Suprapubic skin (tissue), 4 donors: ENCODE measurements around the gene PRELID1. TPM values are rescaled to one million over a fixed set of nuclear protein-coding genes. Genes with fewer than 3 reads are reported as not detected.
"Not testable (repeated sequence)": the region's sequence is repeated elsewhere in the genome, so short reads cannot be mapped to it uniquely, and the experiment has no call there.

ENCODE experiments used
- DNase-seq, 2 donors: peaks; one replicate each; pipeline ENCODE4 v3.0.0-alpha.2; 2019; ENCODE audit warnings: low spot score in 2 of 2
- H3K27ac ChIP-seq: fragments of 200-600 bp; sonication (generic); one replicate; pipeline ENCODE4 v1.5.1; 2019
- H3K27me3 ChIP-seq: fragments of 200-600 bp; sonication (generic); one replicate; pipeline ENCODE4 v1.5.1; 2019
- H3K36me3 ChIP-seq: fragments of 200-600 bp; sonication (generic); one replicate; pipeline ENCODE4 v1.5.1; 2019
- H3K4me1 ChIP-seq: fragments of 200-600 bp; sonication (generic); one replicate; pipeline ENCODE4 v1.5.1; 2019
- H3K4me3 ChIP-seq: fragments of 200-600 bp; sonication (generic); one replicate; pipeline ENCODE4 v1.5.1; 2019; ENCODE audit warnings: mild to moderate bottlenecking
- H3K9me3 ChIP-seq: fragments of 200-600 bp; sonication (generic); one replicate; pipeline ENCODE4 v1.5.1; 2019
- EP300 ChIP-seq: sonication (generic); formaldehyde crosslinking; IDR thresholded peaks from one replicate; pipeline ENCODE4 v1.6.1; 2017; ENCODE audit warnings: antibody characterized with exemption
- POLR2A ChIP-seq, 2 donors: fragments of 450-650 bp; IDR thresholded peaks; one replicate each; pipeline ENCODE4 v1.6.1; 2017; ENCODE audit warnings: antibody characterized with exemption in 2 of 2, mild to moderate bottlenecking in 2 of 2, moderate library complexity in 2 of 2
- POLR2AphosphoS5 ChIP-seq, 3 donors: sonication (generic); formaldehyde crosslinking; IDR thresholded peaks; one replicate each; pipeline ENCODE4 v1.6.1; 2017; ENCODE audit warnings: antibody characterized with exemption in 3 of 3
- WGBS: methylation state at CpG from one replicate; pipeline ENCODE4 v1.1.5; 2018; 5-methylcytosine and 5-hydroxymethylcytosine counted together
- total RNA-seq, 4 donors: library from RNA; depleted of rRNA; stranded (reverse); fragments of >200 nt; gene quantifications; one replicate each; pipeline ENCODE4 v1.1.0, GENCODE V29; 2016
- TF ChIP-seq, protein P1 (sequence below), 2 donors: fragments of 200-600 bp in 1 of 2; fragments of 450-650 bp in 1 of 2; sonication (generic) in 1 of 2; IDR thresholded peaks; one replicate each; pipeline ENCODE4 v1.5.1; 2016 to 2019; ENCODE audit warnings: antibody characterized with exemption in 2 of 2, mild to moderate bottlenecking in 1 of 2, moderate library complexity in 1 of 2

The PRELID1 gene
- total RNA-seq, 4 donors from 2014 or later = 54.2 to 90.1 (median 62.1) TPM

DNA sequence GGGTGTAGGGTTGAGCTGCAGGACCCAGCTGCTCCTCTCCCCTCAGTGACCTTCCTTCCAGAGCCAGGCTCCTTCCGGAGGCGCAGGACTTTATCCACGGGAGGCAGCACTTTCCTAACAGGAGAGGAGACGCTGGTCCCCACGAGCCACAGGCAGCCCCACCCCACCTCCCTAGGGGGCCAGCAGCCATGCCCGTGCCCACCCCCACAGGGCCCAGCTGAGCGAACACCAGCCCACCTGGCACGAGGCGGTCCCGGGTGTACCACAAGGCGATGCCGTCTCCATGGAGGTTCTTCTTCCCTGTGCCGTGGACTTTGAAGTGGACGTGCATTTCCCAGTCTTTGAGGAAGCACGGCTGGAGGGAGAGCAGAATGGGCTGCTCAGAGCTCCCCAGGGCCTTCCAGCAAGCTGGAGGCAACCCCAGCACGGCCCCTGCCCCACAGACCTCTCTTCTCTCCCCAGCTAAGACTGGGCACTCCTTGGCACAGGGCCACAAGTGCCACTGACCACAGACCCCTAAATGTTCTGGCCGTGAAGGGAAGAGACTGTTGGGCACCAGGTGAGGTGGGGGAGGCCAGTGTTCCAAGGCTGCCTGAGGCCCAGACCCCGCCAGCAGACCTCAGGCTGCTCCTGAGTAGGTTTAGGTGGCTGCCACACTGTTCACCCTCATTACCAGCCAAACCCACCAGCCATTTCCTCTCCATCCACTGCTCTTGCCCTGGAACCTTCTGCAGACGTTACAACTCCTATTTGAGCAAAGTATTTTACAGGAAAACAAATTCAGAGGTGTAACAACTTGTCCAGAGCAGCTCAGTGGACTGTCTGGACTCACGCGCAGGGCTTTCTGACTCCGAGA lies 34.9 kb downstream of the PRELID1 start:
- Histone ChIP-seq H3K4me1 (no peaks in the 10 kb centered on the region), H3K9me3 (no peaks in the 10 kb centered on the region), H3K36me3 (peaks cover 84% of the 10 kb centered on the region), H3K4me3 (no peak overlapping the region), H3K27ac (no peak overlapping the region), H3K27me3 (no peaks in the 10 kb centered on the region)
- 88% methylated on average over 15 of the region's 22 CpGs for WGBS
- TF ChIP-seq, protein P1, sequence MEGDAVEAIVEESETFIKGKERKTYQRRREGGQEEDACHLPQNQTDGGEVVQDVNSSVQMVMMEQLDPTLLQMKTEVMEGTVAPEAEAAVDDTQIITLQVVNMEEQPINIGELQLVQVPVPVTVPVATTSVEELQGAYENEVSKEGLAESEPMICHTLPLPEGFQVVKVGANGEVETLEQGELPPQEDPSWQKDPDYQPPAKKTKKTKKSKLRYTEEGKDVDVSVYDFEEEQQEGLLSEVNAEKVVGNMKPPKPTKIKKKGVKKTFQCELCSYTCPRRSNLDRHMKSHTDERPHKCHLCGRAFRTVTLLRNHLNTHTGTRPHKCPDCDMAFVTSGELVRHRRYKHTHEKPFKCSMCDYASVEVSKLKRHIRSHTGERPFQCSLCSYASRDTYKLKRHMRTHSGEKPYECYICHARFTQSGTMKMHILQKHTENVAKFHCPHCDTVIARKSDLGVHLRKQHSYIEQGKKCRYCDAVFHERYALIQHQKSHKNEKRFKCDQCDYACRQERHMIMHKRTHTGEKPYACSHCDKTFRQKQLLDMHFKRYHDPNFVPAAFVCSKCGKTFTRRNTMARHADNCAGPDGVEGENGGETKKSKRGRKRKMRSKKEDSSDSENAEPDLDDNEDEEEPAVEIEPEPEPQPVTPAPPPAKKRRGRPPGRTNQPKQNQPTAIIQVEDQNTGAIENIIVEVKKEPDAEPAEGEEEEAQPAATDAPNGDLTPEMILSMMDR (IDR thresholded peaks at IDR 0.05) = no peak
- TF ChIP-seq POLR2AphosphoS5 (IDR thresholded peaks at IDR 0.05) (no peak), EP300 (no peak), POLR2A (IDR thresholded peaks at IDR 0.05) (no peak)
- DNase-seq = no peak

DNA sequence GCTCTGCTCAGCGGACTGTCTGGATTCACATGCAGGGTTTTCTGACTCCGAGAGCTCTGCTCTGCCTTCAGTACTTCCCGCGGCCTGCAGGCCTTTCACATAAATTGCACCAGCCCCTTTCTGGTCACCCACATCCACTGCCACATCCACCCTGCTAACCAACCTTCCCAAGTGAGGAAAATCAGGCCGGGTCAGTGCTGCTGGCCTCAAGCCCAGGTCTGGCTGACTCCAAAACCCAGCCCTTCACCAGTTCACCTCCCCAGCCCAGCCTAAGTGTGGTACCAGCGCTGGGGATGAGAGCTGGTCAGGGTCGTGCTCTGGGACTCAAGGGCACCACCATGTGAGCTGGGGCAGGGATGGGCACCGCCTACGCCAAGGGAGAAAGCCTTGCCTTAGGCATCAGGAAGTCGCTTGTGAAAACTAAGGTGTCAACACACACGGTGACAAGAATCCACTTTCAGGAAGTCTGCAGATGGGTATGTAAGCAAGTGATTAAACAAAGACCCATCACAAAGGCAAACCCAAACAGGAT lies 35.6 kb downstream of the PRELID1 start:
- TF ChIP-seq POLR2A (IDR thresholded peaks at IDR 0.05) = no peak
- TF ChIP-seq, protein P1 (IDR thresholded peaks at IDR 0.05) = no peak
- TF ChIP-seq EP300 = no peak
- TF ChIP-seq POLR2AphosphoS5 (IDR thresholded peaks at IDR 0.05) = no peak
- Histone ChIP-seq H3K36me3 (peaks cover 82% of the 10 kb centered on the region), H3K4me3 (no peak overlapping the region), H3K27me3 (no peaks in the 10 kb centered on the region), H3K27ac (no peak overlapping the region), H3K4me1 (no peaks in the 10 kb centered on the region), H3K9me3 (no peaks in the 10 kb centered on the region)
- no peak for DNase-seq
- WGBS = 79% methylated on average over 9 of the region's 11 CpGs

DNA sequence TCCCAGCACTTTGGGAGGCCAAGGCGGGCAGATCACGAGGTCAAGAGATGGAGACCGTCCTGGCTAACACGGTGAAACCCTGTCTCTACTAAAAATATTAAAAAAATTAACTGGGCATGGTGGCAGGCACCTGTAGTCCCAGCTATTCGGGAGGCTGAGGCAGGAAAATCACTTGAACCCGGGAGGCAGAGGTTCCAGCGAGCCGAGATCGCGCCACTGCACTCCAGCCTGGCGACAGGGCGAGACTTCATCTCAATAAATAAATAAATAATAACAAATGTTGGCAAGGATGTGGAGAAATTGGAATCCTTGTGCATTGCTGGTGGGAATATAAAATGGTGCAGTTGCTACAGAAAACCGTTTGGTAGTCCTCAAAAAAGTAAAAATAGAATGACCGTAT lies 39.4 kb downstream of the PRELID1 start:
- H3K27ac ChIP-seq, DNase-seq, H3K27me3 ChIP-seq, H3K4me1 ChIP-seq, H3K9me3 ChIP-seq, H3K4me3 ChIP-seq: not testable (repeated sequence)
- peaks cover 52% of the 10 kb centered on the region for H3K36me3 ChIP-seq
- 89% methylated on average over 14 of the region's 14 CpGs for WGBS

DNA sequence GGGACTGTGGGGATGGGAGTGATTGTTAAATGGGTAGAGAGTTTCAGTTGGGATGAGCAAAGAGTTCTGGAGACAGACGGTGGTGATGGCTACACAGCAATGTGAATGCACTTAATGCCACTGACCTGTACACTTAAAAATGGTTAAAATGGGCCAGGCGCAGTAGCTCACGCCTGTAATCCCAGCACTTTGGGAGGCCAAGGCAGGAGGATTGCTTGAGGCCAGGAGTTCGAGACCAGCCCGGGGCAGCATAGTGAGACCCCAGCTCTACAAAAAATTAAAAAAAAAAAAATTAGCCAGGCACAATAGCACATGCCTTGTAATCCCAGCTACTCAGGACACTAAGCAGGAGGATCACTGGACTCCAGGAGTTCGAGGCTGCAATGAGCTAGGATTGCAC lies 40.2 kb downstream of the PRELID1 start:
- WGBS = 92% methylated on average over 6 of the region's 6 CpGs
- DNase-seq = no peak
- peaks cover 44% of the 10 kb centered on the region for H3K36me3 ChIP-seq
- no peak overlapping the region for H3K27ac ChIP-seq
- no peaks in the 10 kb centered on the region for H3K27me3 ChIP-seq
- TF ChIP-seq, protein P1 (IDR thresholded peaks at IDR 0.05) = no peak
- TF ChIP-seq POLR2AphosphoS5 (IDR thresholded peaks at IDR 0.05) (no peak), POLR2A (IDR thresholded peaks at IDR 0.05) (no peak), EP300 (no peak)
- no peak overlapping the region for H3K4me3 ChIP-seq
- peaks cover 3% of the 10 kb centered on the region for H3K4me1 ChIP-seq
- H3K9me3 ChIP-seq = no peaks in the 10 kb centered on the region

DNA sequence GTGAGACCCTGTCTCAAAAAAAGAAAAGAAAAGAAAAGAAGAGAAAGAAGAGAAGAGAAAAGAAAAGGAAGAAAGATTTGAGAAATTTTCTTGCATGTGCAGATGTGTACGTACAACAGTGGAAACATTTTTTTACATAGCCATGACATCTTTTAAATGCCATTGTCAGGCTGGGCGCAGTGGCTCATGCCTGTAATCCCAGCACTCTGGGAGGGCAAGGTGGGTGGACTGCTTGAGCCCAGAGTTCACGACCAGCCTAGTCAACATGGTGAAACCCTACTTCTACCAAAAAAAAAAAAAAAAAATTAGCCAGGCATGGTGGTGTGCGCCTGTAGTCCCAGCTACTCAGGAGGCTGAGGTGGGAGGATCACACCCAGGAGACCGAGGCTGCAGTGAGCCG lies 41.3 kb downstream of the PRELID1 start:
- 94% methylated on average over 6 of the region's 6 CpGs for WGBS
- peaks cover 41% of the 10 kb centered on the region for H3K36me3 ChIP-seq

More for the DNA sequence above, 41.3 kb downstream of the PRELID1 start:
- no peaks in the 10 kb centered on the region for H3K27me3 ChIP-seq
- H3K27ac ChIP-seq = no peak overlapping the region
- DNase-seq = no peak
- TF ChIP-seq EP300 (no peak), POLR2AphosphoS5 (IDR thresholded peaks at IDR 0.05) (no peak), POLR2A (IDR thresholded peaks at IDR 0.05) (no peak)
- TF ChIP-seq, protein P1 (IDR thresholded peaks at IDR 0.05) = no peak
- H3K4me1 ChIP-seq = peaks cover 14% of the 10 kb centered on the region
- no peak overlapping the region for H3K4me3 ChIP-seq
- H3K9me3 ChIP-seq = no peaks in the 10 kb centered on the region
